HEK293 (cell line): Measurements from ENCODE around the gene PDSS2.

Experiments used
- CTCF ChIA-PET: fragments of 350-600 bp; formaldehyde crosslinking; extraction: SDS; loops from one replicate; lab custom pipeline; 2021; ENCODE audit warnings: antibody characterized with exemption; lab: Yijun Ruan, JAX
- POLR2A ChIA-PET: fragments of 300-600 bp; formaldehyde crosslinking; extraction: SDS; loops from one replicate; lab custom pipeline; 2020; ENCODE audit warnings: antibody characterized with exemption, inconsistent platforms; lab: Yijun Ruan, JAX
- H3K27ac ChIP-seq: fragments of 200-500 bp; sonication (Bioruptor generic); 2 replicates; pipeline ENCODE4 v1.5.1; 2014; ENCODE audit warnings: low read depth, low read length, control low read depth, inconsistent platforms; ENCODE audit errors: extremely low read depth
- H3K36me3 ChIP-seq, 2 experiments: fragments of 200-500 bp in 1 of 2; sonication (Bioruptor generic) in 1 of 2; 1 replicate in 1 of 2; 2 replicates in 1 of 2; pipeline ENCODE4 v1.5.1; 2014 to 2017; ENCODE audit warnings: inconsistent platforms in 2 of 2, low read length in 2 of 2; ENCODE audit not compliant: control insufficient read depth in 2 of 2, insufficient read depth in 1 of 2
- H3K4me1 ChIP-seq: fragments of 200-500 bp; sonication (Bioruptor generic); 2 replicates; pipeline ENCODE4 v1.5.1; 2014; ENCODE audit warnings: mild to moderate bottlenecking, low read length, inconsistent platforms; ENCODE audit not compliant: control insufficient read depth, insufficient read depth
- H3K4me3 ChIP-seq: 2 replicates; pipeline ENCODE4 v1.5.1; 2011; ENCODE audit warnings: low read depth, mild to moderate bottlenecking, control low read depth, low read length, moderate library complexity
- H3K9me3 ChIP-seq: fragments of 200-500 bp; sonication (Bioruptor generic); 2 replicates; pipeline ENCODE4 v1.5.1; 2014; ENCODE audit warnings: low read depth, low read length, inconsistent platforms; ENCODE audit not compliant: control insufficient read depth, insufficient read depth
- BCL11B ChIP-seq: fragments of 450-650 bp; formaldehyde crosslinking; IDR thresholded peaks from 2 replicates; pipeline ENCODE4 v1.5.1; 2016; ENCODE audit warnings: low read depth, missing biosample characterization, missing genetic modification characterization
- EGR2 ChIP-seq: fragments of 450-650 bp; formaldehyde crosslinking; IDR thresholded peaks from 2 replicates; pipeline ENCODE4 v1.5.1; 2016; ENCODE audit warnings: low read depth, missing biosample characterization, missing genetic modification characterization
- FEZF1 ChIP-seq: fragments of 450-650 bp; formaldehyde crosslinking; IDR thresholded peaks from 2 replicates; pipeline ENCODE4 v1.5.1; 2016; ENCODE audit warnings: missing biosample characterization, missing genetic modification characterization
- GFI1B ChIP-seq: fragments of 450-650 bp; formaldehyde crosslinking; IDR thresholded peaks from 2 replicates; pipeline ENCODE4 v1.5.1; 2016; ENCODE audit warnings: missing biosample characterization, missing genetic modification characterization
- KLF16 ChIP-seq: fragments of 450-650 bp; formaldehyde crosslinking; IDR thresholded peaks from 2 replicates; pipeline ENCODE4 v1.5.1; 2017; ENCODE audit warnings: missing biosample characterization, missing genetic modification characterization
- MZF1 ChIP-seq: fragments of 450-650 bp; formaldehyde crosslinking; IDR thresholded peaks from 2 replicates; pipeline ENCODE4 v1.5.1; 2017; ENCODE audit warnings: missing biosample characterization, missing genetic modification characterization, borderline replicate concordance
- SP7 ChIP-seq: fragments of 450-650 bp; formaldehyde crosslinking; IDR thresholded peaks from 2 replicates; pipeline ENCODE4 v1.5.1; 2016; ENCODE audit warnings: missing biosample characterization, missing genetic modification characterization
- WT1 ChIP-seq: fragments of 450-650 bp; formaldehyde crosslinking; IDR thresholded peaks from 2 replicates; pipeline ENCODE4 v1.5.1; 2016; ENCODE audit warnings: missing biosample characterization, missing genetic modification characterization
- YY2 ChIP-seq: fragments of 450-650 bp; formaldehyde crosslinking; IDR thresholded peaks from 2 replicates; pipeline ENCODE4 v1.5.1; 2016; ENCODE audit warnings: missing biosample characterization, missing genetic modification characterization
- ZEB2 ChIP-seq: fragments of 450-650 bp; formaldehyde crosslinking; IDR thresholded peaks from 2 replicates; pipeline ENCODE4 v1.5.1; 2016; ENCODE audit warnings: missing biosample characterization, missing genetic modification characterization
- ZNF132 ChIP-seq: fragments of 450-650 bp; formaldehyde crosslinking; IDR thresholded peaks from 2 replicates; pipeline ENCODE4 v1.5.1; 2017; ENCODE audit warnings: missing biosample characterization, missing genetic modification characterization, borderline replicate concordance
- ZNF302 ChIP-seq: fragments of 450-650 bp; formaldehyde crosslinking; IDR thresholded peaks from 2 replicates; pipeline ENCODE4 v1.5.1; 2016; ENCODE audit warnings: missing biosample characterization, missing genetic modification characterization, low read depth
- ZNF366 ChIP-seq: fragments of 450-650 bp; formaldehyde crosslinking; conservative IDR thresholded peaks from 2 replicates; pipeline ENCODE4 v1.5.1; 2016; ENCODE audit warnings: missing biosample characterization, missing genetic modification characterization
- ZNF548 ChIP-seq: fragments of 450-650 bp; formaldehyde crosslinking; IDR thresholded peaks from 2 replicates; pipeline ENCODE4 v1.5.1; 2016; ENCODE audit warnings: missing biosample characterization, missing genetic modification characterization
- ZNF76 ChIP-seq: fragments of 450-650 bp; formaldehyde crosslinking; IDR thresholded peaks from 2 replicates; pipeline ENCODE4; 2016; ENCODE audit warnings: low read depth, missing biosample characterization, missing genetic modification characterization, borderline replicate concordance
- ZNF777 ChIP-seq: fragments of 450-650 bp; formaldehyde crosslinking; IDR thresholded peaks from 2 replicates; pipeline ENCODE4 v1.5.1; 2017; ENCODE audit warnings: missing biosample characterization, missing genetic modification characterization, borderline replicate concordance
- ZNF843 ChIP-seq: fragments of 450-650 bp; formaldehyde crosslinking; IDR thresholded peaks from 2 replicates; pipeline ENCODE4 v1.5.1; 2016; ENCODE audit warnings: missing biosample characterization, missing genetic modification characterization
- TF ChIP-seq, protein P1 (sequence below): fragments of 450-650 bp; formaldehyde crosslinking; IDR thresholded peaks from 2 replicates; pipeline ENCODE4 v1.5.1; 2016; ENCODE audit warnings: missing biosample characterization, missing genetic modification characterization
- TF ChIP-seq, protein P2 (sequence below): fragments of 450-650 bp; formaldehyde crosslinking; IDR thresholded peaks from 2 replicates; pipeline ENCODE4 v1.5.1; 2016; ENCODE audit warnings: missing biosample characterization, missing genetic modification characterization
- TF ChIP-seq, protein P3 (sequence below): fragments of 450-650 bp; formaldehyde crosslinking; IDR thresholded peaks from 2 replicates; pipeline ENCODE4 v1.5.1; 2017; ENCODE audit warnings: missing biosample characterization, missing genetic modification characterization
- TF ChIP-seq, protein P4 (sequence below): fragments of 450-650 bp; formaldehyde crosslinking; IDR thresholded peaks from 2 replicates; pipeline ENCODE4 v1.5.1; 2016; ENCODE audit warnings: missing biosample characterization, missing genetic modification characterization
- TF ChIP-seq, protein P5 (sequence below): fragments of 450-650 bp; formaldehyde crosslinking; IDR thresholded peaks from 2 replicates; pipeline ENCODE4 v1.5.1; 2016; ENCODE audit warnings: missing biosample characterization, missing genetic modification characterization

Gene PDSS2

DNA sequence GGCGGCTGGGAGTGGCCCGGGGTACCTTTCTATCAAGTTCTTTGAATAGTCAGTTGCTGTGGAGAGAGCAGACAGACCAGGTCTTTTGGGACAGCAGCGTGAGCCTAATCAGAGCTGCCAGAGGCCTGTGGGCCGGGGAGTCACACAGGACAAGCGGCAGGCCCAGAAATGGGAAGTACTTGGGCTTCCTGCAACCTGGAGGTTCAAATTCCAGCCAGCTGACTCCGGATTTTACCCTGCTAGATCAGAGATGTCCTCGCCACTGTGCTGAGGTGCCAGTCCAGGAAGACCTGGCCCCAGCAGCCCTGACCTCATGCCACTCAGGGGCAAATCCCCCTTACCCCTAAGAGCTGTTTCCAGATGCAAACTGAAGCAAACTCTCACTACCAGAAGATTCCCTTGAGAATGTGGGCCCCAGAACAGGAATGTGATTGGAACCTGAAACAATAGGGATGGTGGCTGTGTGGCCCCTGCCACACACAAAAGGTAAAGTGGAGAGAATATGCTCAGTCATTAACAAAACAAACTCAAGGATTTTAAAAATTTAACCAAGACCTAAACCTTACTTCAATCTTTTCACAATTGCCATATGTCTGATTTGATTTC is 353.8 kb downstream of the PDSS2 start:
- ChIA-PET POLR2A (no interaction called here), CTCF (interaction anchor here (1.6 kb wide), 1 partner anchor 9 kb away, joined by 6 read pairs; no protein-coding TSS in a partner anchor)
- Histone ChIP-seq H3K36me3 (no peaks in the 10 kb centered on the region; a peak in 1 of 3 replicates), H3K4me1 (no peaks in the 10 kb centered on the region; the same call in 1 of the 2 replicates), H3K4me3 (no peak overlapping the region), H3K27ac (no peak overlapping the region), H3K9me3 (no peaks in the 10 kb centered on the region)
- no peak for TF ChIP-seq SP7 (tag by site-specific recombination)
- TF ChIP-seq ZNF548 (tag by site-specific recombination) = no peak
- TF ChIP-seq MZF1 = no peak
- no peak for TF ChIP-seq ZEB2
- no peak for TF ChIP-seq ZNF843 (tag by site-specific recombination)
- TF ChIP-seq ZNF777 (tag by site-specific recombination) = no peak
- TF ChIP-seq ZNF366 (tag by site-specific recombination) = no peak
- no peak for TF ChIP-seq ZNF76 (tag by site-specific recombination)
- no peak for TF ChIP-seq WT1 (tag by site-specific recombination)
- no peak for TF ChIP-seq ZNF132 (tag by site-specific recombination)
- no peak for TF ChIP-seq EGR2 (tag by site-specific recombination)
- TF ChIP-seq, protein P1, sequence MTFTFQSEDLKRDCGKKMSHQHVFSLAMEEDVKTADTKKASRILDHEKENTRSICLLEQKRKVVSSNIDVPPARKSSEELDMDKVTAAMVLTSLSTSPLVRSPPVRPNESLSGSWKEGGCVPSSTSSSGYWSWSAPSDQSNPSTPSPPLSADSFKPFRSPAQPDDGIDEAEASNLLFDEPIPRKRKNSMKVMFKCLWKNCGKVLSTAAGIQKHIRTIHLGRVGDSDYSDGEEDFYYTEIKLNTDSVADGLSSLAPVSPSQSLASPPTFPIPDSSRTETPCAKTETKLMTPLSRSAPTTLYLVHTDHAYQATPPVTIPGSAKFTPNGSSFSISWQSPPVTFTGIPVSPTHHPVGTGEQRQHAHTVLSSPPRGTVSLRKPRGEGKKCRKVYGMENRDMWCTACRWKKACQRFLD = no peak
- TF ChIP-seq, protein P2, sequence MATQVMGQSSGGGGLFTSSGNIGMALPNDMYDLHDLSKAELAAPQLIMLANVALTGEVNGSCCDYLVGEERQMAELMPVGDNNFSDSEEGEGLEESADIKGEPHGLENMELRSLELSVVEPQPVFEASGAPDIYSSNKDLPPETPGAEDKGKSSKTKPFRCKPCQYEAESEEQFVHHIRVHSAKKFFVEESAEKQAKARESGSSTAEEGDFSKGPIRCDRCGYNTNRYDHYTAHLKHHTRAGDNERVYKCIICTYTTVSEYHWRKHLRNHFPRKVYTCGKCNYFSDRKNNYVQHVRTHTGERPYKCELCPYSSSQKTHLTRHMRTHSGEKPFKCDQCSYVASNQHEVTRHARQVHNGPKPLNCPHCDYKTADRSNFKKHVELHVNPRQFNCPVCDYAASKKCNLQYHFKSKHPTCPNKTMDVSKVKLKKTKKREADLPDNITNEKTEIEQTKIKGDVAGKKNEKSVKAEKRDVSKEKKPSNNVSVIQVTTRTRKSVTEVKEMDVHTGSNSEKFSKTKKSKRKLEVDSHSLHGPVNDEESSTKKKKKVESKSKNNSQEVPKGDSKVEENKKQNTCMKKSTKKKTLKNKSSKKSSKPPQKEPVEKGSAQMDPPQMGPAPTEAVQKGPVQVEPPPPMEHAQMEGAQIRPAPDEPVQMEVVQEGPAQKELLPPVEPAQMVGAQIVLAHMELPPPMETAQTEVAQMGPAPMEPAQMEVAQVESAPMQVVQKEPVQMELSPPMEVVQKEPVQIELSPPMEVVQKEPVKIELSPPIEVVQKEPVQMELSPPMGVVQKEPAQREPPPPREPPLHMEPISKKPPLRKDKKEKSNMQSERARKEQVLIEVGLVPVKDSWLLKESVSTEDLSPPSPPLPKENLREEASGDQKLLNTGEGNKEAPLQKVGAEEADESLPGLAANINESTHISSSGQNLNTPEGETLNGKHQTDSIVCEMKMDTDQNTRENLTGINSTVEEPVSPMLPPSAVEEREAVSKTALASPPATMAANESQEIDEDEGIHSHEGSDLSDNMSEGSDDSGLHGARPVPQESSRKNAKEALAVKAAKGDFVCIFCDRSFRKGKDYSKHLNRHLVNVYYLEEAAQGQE = no peak
- TF ChIP-seq, protein P3, sequence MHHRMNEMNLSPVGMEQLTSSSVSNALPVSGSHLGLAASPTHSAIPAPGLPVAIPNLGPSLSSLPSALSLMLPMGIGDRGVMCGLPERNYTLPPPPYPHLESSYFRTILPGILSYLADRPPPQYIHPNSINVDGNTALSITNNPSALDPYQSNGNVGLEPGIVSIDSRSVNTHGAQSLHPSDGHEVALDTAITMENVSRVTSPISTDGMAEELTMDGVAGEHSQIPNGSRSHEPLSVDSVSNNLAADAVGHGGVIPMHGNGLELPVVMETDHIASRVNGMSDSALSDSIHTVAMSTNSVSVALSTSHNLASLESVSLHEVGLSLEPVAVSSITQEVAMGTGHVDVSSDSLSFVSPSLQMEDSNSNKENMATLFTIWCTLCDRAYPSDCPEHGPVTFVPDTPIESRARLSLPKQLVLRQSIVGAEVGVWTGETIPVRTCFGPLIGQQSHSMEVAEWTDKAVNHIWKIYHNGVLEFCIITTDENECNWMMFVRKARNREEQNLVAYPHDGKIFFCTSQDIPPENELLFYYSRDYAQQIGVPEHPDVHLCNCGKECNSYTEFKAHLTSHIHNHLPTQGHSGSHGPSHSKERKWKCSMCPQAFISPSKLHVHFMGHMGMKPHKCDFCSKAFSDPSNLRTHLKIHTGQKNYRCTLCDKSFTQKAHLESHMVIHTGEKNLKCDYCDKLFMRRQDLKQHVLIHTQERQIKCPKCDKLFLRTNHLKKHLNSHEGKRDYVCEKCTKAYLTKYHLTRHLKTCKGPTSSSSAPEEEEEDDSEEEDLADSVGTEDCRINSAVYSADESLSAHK (tag by site-specific recombination) = no peak
- no peak for TF ChIP-seq BCL11B
- TF ChIP-seq KLF16 = no peak
- TF ChIP-seq YY2 (tag by site-specific recombination) = no peak

DNA sequence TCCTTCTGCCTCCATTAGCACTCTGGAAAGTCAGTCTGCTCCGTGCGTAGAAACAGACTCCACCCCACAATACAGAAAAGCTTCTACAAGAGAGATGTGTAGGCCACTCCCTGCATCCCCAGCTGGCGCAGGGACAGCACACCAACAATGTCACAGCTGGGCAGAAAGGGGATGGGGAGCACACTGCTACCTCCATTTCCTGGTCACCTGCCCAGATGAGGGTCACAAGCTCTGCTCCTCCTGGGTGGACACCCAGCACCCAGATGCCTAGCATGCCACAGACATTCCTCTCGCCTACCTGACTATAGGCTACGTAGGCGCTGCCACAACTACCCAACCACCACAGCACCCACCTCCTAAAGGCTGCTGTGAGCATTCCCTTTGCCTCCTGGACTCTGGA is 356.3 kb downstream of the PDSS2 start:
- Histone ChIP-seq H3K36me3 (peaks cover 0 to 5% of the 10 kb centered on the region in 2 experiments; a peak in 2 of 3 replicates), H3K9me3 (no peaks in the 10 kb centered on the region), H3K4me1 (peaks cover 3% of the 10 kb centered on the region), H3K27ac (no peak overlapping the region), H3K4me3 (no peak overlapping the region)
- CTCF ChIA-PET = interaction anchor here (2.2 kb wide), 1 partner anchor 11 kb away, joined by 11 read pairs; no protein-coding TSS in a partner anchor
- POLR2A ChIA-PET = no interaction called here
- no peak for TF ChIP-seq ZNF302 (tag by site-specific recombination)
- no peak for TF ChIP-seq FEZF1 (tag by site-specific recombination)
- no peak for TF ChIP-seq GFI1B (tag by site-specific recombination)
- TF ChIP-seq, protein P4, sequence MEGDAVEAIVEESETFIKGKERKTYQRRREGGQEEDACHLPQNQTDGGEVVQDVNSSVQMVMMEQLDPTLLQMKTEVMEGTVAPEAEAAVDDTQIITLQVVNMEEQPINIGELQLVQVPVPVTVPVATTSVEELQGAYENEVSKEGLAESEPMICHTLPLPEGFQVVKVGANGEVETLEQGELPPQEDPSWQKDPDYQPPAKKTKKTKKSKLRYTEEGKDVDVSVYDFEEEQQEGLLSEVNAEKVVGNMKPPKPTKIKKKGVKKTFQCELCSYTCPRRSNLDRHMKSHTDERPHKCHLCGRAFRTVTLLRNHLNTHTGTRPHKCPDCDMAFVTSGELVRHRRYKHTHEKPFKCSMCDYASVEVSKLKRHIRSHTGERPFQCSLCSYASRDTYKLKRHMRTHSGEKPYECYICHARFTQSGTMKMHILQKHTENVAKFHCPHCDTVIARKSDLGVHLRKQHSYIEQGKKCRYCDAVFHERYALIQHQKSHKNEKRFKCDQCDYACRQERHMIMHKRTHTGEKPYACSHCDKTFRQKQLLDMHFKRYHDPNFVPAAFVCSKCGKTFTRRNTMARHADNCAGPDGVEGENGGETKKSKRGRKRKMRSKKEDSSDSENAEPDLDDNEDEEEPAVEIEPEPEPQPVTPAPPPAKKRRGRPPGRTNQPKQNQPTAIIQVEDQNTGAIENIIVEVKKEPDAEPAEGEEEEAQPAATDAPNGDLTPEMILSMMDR = no peak
- TF ChIP-seq, protein P5, sequence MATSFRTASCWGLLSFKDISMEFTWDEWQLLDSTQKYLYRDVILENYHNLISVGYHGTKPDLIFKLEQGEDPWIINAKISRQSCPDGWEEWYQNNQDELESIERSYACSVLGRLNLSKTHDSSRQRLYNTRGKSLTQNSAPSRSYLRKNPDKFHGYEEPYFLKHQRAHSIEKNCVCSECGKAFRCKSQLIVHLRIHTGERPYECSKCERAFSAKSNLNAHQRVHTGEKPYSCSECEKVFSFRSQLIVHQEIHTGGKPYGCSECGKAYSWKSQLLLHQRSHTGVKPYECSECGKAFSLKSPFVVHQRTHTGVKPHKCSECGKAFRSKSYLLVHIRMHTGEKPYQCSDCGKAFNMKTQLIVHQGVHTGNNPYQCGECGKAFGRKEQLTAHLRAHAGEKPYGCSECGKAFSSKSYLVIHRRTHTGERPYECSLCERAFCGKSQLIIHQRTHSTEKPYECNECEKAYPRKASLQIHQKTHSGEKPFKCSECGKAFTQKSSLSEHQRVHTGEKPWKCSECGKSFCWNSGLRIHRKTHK (tag by site-specific recombination) = no peak
